HG03103 (cell line): Measurements from ENCODE around the gene TMEM238.
"Not testable (repeated sequence)": the region's sequence is repeated elsewhere in the genome, so short reads cannot be mapped to it uniquely, and the experiment has no call there.

Experiments used
- ATAC-seq: cut with Tn5 transposase; IDR thresholded peaks from one replicate; pipeline ENCODE4 v1.9.1; 2021; ENCODE audit warnings: low read depth; ENCODE audit not compliant: unreplicated experiment

Gene TMEM238

DNA sequence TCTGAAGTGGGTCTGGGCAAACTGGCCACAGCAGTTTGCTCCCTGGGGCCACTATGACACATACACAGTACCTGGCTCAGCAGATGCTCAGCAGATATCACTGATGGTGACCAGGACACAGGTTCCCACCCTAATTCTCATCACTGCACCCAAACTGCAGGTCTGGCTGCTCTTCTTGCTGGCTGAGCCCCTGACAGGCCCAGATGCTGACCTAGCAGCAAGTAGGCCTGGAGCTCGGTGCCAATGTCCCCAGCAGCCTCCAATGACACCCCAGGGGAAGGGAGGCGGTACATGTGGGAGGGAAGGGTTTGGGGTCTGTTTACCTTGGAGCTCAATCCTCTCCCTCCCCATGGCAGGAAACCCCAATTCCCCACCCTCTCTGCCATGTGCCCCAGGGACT lies 18.4 kb upstream of the TMEM238 start:
- no peak for ATAC-seq

DNA sequence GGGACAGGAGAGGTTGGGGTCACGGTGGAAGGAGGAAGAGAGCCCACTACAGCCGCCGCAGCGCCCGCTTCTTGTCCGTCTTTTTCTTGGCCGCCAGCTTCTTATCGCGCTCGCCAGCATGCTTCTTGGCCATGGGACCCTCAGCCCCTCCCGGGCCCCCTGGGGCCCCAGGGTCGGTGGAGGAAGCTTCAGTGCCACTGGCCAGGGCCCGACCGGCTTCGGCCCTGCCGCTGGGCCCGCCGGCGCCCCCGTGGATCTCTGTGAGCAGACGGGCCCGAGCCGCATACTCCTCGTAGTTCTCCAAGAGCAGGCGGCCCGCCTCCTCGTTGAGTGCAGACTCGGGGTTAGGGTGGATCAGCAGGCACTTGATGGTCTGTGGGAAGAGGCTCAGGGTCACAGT lies 17.3 kb upstream of the TMEM238 start:
- ATAC-seq, result not testable (repeated sequence)

DNA sequence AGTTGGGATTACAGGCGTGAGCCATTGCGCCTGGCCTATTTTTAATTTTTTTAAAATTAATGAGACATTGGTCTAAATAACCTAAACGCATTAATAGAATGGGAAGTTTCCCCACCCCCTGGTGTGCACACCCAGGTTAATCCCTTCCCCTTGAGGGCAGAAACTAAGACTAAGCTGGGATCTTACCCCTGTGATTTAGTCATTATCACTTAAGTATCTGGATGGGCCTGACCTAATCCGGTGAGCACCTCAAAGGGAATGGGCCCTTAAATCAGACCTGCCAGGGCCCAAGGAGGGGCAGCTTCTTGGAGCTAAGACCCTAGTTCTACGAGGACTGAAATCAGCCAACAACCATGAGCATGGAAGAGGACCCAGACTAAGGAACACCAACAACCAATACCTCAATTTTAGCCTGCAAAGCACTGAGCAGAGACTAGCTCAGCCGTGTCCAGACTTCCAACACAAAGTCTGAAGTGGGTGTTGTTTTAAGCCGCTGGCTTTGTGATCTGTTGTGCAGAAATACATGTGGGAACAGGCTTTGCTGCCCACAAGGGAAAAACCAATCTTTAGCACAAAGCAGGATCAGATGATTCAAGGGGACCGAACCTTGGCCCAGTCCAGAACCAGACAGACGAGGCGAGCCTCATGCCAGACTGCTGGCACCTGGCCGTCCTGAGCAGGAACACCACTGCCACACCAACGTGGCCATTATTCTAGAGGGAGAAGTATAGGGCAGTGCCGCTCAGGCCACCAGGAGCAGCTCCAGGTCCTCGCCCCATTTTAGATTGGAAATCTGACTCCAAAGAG lies 16.4 kb upstream of the TMEM238 start:
- no peak for ATAC-seq

DNA sequence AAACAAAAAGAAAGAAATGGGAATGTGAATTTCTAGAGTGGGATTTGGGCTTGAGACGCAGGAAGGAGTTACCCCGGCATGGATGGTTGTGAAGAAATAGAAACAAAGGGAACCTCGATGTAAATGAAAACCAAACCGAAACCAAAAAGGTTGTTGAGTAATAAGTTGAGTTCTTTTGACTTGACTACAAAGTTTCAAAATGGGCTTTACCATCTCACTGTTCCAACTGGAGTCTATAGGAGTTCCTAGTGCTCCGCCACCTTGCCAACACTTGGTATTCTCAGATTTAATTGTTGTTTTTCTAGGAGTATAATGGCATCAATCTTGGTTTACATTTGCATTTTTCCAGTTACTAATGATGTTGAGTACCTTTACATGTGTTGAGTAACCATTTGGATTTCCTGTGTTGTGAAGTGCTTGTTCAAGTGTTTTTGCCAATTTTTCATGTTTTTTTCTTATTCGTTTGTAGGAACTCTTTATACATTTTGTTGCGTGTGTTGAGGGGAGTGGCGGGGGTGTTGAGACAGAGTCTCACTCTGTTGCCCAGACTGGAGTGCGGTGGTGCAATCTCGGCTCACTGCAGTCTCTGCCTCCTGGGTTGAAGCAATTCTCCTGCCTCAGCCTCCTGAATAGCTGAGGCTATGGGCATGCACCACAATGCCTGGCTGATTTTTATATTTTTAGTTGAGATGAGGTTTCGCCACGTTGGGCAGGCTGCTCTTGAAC lies 14.3 kb upstream of the TMEM238 start:
- no peak for ATAC-seq

DNA sequence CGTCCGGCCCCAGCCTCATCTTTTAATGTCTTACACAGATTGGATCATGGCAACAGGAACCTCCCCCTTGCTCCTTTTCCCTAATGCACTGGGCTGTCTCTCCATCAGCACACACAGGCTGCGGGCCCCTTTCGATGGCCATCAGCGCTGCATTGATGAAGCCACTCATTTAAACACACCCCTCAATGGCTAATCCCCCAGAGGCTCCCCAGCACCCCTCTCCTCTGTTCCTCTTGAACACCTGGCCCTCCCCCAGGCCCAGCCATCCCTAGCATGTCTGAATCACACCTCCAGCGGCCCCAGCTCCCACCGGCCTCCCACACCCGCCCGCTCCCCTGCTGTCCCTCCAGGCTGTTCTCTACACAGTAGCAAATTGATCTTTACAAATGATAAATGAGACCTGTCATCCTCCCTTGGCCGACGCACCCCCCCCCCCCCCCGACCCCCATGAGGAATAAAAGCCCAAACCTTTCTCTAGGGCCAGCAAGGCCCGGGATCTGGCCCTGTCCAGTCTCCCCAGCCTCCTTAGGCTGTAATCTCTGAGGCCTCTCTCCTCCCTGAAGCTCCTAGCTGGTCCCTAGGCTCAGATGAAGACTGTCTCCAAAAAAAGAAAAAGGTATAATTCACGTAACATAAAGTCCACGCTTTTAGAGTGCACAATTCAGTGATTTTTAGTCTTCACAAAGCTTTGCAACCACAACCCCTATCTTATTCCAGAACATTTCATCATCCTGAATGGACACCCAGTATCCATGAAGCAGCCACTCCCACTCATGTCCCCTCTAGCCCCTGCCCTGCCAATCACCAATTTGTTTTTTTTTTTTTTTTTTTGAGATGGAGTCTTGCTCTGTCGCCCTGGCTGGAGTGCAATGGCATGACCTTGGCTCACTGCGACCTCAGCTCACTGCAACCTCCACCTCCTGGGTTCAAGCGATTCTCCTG lies 9.0 kb upstream of the TMEM238 start:
- no peak for ATAC-seq

DNA sequence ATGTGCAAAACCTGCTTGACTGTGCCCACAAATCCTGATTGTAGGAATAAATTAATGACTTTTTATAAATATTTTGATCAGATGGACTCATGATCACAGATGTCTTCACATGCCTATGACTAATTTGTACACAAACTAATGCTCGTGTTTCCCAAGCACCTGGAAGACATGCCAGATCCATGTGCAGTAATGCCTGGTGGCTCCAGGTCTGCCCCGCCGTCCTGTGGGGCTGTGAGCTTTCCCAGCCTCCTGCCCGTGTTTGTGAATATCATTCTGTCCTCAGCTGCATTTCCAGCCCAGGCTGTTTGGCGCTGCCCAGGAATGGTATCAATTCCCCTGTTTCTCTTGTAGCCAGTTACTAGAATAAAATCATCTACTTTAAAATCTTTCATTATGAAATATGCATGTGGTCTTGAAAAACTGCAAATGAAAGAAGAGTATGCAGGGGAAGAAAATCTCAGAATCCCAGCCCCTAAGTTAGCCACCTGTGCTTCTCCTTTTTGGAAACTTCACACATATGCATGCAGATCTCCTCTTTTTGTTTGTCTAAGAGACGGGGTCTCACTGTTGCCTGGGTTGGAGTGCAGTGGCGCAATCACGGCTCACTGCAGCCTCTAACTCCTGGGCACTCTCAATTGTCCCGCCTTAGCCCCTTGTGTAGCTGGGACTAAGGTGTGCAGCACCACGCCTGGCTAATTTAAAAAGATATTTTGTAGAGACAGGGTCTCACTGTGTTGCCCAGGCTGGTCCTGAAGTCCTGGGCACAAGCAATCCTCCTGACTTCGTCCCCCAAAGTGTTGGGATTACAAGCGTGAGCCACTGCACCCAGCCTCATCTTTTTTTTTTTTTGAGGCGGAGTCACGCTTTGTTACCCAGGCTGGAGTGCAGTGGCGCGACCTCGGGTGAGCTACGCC lies 7.9 kb upstream of the TMEM238 start:
- ATAC-seq, result no peak

DNA sequence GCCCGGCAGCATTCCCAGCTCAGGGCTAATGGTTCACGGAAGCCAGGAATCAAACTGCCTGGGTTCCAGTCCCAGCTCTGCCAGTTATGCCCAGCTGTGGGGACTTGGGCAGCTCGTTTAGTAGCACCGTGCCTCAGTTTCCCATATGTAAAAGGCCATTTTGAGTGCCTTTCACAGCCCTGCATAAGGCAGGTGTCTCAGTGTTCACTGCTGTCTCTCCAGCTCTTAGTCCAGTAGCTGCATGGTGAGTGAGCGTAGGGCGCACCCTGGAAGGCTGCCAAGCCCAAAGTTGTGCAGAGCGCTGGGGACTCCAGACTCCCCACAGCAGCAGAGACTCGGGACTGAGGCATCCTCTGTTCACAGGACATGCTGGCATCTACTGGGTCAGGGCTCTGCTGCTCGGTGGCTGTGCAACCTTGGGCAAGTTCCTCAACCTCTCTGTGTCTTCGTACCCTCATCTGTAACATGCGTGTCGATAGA lies 7.1 kb upstream of the TMEM238 start:
- ATAC-seq, result no peak

DNA sequence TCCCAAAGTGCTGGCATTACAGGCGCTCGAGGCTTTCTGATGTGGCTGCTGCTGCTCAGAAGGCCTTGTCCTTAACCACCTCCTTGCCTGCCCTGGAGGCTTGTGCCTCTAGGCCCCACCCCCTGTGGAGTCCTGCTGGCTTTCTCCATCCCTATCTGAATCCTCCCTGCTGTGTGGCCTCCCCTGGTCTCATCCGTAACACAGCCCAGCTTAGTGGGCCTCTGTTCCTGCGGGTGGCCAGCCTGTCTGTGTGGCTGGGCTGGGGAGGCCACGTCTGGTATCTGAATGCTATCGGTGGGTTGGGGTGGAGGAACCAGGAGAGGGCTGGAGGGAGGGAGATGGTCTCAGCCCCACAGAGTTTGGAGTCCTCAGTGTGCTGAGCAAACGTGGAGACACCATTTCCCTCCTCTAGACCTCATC lies 6.4 kb upstream of the TMEM238 start:
- ATAC-seq, result no peak

DNA sequence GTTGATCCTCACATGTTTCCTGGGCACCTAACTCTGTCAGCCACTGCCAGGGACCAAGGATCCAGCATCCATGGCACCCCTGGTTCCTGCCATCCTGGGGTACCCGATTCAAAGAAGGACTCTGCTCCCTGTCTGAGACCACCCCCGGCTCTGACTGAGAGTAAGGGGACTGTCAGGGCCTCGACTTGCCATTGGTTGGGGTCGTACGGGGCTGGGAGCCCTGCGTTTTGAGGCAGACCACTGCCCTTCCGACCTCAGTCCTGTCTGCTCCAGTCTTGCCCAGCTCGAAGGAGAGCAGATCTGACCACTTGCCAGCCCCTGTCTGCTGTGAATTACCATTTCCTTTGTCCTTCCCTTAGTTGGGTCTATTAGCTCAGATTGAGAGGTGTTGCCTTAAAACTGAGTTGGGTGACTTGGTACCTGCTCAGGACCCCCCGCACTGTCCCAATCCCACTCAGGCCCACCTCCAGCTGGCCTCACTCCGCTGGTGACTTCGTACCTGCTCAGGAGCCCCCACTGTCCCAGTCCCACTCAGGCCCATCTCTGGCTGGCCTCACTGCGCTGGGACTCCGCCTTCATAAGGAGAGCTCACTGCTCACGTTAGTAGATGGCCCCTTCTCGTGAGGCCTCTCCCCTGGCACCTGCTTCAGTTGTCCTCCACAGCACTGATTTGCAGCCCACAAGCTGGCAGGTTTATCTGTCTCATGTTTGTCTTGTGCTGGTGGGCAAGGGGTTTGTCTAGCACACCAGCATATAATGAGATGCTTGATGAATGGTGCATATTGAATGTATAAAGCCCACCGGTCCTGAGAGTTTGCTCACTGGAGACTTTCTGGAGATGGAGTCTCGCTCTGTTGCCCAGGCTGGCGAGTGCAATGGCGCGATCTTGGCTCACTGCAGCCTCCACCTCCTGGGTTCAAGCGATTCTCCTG lies 5.6 kb upstream of the TMEM238 start:
- no peak for ATAC-seq

DNA sequence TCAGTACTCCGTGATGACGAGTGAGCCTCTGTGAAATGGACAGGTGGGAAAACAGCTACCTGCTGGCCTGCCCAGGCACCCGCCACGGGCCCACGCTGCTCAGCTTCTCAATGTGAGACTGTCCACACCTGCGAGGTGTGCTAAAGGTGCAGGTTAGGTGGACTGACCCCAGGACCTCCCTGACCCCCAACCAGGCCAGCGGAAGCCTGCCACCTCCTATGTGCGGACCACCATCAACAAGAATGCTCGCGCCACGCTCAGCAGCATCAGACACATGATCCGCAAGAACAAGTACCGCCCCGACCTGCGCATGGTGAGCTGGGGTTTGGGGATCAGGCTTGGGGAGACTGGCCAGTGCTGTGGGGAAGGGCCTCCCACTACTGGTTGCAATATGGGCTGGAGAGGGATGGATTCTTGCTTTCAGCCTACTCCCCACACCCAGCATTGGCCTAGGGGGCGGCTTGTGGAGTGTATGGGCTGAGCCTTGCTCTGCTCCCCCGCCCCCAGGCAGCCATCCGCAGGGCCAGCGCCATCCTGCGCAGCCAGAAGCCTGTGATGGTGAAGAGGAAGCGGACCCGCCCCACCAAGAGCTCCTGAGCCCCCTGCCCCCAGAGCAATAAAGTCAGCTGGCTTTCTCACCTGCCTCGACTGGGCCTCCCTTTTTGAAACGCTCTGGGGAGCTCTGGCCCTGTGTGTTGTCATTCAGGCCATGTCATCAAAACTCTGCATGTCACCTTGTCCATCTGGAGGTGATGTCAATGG lies 3.8 kb upstream of the TMEM238 start:
- ATAC-seq, result no peak

DNA sequence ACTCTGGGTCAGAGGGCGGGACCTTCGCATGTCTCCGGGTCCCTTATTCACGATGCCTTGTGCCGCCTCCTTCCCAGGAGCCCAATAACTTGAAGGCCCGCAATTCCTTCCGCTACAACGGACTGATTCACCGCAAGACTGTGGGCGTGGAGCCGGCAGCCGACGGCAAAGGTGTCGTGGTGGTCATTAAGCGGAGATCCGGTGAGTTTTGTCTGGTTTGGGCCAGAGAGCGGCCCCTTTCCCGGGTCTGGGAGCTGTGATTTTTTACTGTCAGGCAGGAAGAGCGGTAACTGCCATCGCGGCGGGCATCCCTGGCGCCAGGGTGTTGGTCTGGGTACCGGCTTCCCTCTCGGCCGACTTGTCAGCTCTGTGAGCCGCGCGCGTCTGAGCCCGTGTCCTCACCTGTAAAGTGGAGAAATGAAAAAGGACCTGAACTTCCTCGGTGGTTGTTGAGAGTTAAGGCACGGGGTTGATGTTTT lies 2.4 kb upstream of the TMEM238 start:
- no peak for ATAC-seq

DNA sequence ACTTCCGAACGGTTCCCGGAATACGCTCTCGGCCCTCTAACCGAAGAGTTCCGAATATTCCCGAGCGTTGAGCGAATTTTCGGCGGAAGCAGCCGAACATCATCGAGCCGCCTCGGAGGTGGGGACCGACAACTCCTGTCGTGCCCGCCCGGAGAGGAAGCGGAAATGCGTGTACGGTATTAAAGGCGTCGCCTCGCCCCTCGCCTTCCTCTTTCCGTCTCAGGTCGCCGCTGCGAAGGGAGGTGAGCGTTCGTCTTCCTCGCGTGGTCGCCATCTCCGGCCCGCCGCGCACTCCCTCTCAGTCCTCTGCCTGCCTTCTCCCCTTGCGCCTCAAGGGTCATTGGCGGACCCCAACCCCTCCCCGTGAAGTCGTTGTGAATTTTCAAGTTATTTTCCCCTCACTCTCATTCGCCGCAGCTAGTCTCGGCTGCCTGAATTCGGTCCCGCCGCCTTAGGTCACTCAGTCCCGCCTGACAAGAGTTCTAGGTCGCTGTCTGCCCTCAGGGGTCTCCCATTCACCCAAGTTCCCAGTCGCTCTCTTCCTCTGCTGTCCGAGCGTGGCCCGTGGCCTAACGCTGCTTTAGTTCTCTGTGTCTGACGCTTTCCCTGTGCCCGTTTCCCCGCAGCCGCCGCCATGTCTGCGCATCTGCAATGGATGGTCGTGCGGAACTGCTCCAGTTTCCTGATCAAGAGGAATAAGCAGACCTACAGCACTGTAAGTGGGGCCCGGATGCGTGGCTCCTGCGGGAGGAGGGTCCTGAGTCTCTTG lies 1.8 kb upstream of the TMEM238 start, which contains the start of gene RPL28:
Gene RPL28, plus strand, starts transcription at position 209 of the 769 bp plus-strand sequence. Its CDS starts 426 bp downstream, at position 635.
- peak; percentile 48 for ATAC-seq

DNA sequence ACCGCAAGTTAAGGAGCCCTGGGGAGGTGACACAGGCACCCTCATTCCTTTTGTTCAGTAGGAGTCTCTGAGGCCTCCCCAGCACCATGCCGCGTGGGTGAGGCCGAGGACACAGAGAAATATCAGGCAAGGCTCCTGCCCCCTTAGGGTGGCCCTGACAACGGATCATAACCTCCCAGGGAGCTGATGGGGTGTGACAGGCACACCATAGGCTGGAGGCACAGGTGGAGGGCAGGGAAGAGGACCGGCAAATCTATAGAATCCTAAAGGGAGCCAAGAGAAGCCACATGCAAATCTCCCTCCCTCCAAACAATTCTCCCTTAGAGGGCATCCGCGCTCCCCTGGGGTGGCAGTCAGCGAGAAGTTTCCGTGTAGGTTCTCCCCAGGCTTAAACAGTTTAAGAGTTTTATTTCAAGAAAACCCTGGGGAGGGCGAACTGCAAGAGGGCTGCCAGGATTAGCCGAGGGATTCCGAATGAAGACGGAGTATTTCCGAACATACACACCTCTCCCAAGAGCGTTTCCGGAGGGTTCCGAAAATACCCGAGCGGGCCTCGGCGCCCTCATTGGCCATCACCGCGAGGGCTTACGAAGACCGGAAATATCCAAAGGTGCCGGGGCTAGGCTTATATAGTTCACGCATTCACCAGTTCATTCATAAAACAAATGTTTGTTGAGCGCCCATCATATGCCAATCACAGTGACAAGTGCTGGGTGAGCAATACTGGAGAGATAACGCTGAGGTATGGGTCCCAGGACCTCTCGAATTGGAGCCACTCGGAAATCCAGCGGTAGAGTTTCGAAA lies 1.0 kb upstream of the TMEM238 start:
- ATAC-seq, result peak; percentile 45

DNA sequence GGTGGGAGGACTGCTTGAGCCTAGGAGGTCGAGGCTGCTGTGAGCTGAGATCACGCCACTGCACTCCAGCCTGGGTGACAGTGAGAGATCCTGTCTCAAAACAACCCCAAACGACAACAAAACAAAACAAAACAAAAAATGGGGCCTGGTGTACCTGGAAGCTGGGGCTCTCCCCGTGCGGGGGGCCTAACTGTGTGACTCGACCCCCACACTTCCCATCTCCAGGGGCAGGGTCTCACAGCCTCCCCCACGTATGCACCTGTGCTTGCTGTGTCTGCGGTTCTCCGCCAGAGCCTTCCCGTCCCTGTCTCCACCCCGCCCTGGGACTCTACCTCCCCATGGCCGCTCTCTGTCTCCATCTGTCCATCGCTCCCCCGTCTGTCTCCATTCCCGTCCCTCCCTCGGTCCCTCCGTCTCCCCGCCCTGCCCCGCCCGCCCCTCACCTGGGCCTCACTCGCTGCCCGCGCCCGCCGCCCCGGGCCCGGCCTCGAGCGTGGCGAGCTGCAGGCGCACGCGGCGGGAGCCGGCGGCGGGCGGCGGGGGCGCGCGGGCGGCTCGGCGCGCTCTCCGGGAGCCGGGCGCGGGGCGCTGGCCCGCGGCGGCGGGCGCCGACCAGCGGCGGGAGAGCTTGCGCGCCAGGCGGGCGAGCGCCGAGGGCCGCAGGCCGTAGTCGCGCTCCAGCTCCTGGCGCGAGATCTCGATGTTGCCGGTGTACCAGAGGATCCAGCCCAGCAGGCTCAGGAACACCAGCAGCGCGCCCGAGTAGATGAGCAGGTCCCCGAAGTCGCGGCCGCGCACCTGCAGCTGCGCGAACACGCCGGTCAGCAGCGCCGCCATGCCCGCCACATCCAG lies 587 bp downstream of the TMEM238 start:
- no peak for ATAC-seq

DNA sequence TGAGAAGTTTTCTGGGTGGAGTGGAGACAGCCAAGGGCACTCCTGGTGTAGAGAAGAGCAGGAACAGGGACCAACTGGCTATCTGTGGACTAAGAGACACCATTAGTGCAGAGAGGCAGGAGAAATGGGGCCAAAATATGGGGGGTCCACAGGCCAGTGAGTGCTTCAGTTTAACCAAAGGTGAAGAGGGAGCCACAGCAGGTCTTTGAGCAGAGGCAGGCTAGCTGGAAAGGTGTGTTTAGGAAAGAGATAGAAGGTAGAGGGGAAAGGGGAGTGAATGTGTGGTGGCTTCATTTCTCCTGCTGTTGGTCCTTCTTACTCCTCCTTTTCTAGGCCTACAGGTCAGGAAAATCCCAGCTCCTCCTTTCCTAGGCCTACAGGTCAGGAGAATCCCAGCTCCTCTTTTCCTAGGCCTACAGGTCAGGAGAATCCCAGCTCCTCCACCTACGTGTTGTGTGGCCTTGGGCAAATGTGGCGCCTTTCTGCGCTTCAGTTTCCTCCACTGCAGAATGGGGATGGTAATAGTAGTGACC lies 1.5 kb downstream of the TMEM238 start:
- no peak for ATAC-seq
